ENCODE data around the gene LRRC17.

Gene LRRC17, protein sequence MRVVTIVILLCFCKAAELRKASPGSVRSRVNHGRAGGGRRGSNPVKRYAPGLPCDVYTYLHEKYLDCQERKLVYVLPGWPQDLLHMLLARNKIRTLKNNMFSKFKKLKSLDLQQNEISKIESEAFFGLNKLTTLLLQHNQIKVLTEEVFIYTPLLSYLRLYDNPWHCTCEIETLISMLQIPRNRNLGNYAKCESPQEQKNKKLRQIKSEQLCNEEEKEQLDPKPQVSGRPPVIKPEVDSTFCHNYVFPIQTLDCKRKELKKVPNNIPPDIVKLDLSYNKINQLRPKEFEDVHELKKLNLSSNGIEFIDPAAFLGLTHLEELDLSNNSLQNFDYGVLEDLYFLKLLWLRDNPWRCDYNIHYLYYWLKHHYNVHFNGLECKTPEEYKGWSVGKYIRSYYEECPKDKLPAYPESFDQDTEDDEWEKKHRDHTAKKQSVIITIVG

DNA sequence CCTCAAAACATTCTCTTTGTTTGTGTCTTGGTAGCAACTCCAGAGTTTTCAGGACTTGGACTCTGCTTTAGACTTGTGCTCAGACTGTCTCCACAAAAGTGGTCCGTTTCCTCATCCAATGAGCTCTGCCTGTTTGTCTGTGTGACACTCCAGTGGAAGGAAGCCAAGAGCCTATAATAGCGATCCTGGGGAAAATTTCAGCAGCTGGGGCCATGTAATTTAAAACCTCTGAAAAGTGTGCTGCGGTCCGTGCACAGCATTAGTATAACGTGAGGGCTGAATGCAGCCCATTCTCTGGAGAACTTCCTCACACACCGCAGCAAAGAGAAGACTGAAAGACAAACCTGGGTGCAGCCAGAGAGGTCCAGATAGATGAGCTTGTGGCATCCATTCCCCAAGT is at the start of gene LRRC17:
TSS of gene LRRC17 (plus strand) at position 259 of the 400 bp plus-strand sequence. CDS start 20,914 bp downstream, outside the sequence.
- DNase-seq = no peak

DNA sequence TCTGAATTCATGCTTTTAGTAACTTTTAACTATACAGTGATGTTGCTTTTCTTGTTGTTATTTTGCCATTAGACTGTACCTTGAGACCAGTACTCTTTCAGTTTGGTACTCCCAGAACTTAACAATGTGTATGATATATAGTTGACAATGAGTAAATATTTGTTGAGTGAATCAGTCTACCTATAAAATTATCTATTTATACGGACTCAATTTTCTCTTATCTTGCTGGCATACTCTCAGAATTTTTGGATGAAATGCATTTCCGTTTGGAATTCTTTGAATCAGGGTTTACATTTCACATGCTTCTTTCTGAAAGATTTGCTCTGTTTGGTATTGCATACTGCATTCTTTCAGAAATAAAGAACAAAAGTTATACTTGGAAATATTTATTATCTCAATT is 47.8 kb upstream of the LRRC17 start:
- DNase-seq = no peak

DNA sequence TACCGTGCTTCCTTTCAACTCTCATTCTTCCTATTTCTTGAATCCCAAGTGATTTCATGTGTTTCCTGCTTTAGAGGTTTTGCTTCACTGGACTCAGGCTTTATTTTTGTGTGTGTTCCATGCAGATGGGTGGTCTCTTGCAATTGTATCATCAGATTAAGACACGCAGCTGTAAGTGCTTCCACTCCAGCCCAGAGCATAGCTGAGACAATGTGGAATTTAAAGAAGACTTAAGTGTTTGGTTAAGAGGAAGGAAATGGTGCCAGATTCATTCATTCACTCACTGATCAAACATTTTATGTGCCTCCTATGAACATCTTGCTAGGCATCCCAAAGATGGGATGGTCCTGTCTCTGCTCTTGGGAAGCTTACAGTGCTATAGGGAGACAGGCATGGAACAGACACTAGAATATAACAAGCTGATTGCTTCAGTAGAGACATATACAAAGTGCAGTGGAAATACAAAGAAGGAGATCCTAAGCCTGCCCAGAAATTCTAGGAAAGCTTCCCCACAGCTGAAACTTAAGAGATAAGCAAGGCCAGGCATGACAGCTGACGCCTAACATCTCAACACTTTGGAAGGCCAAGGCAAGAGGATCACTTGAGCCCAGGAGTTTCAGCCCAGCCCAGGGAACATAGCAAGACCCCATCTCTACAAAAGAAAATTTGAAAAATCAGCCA is 46.1 kb upstream of the LRRC17 start:
- DNase-seq = no peak

DNA sequence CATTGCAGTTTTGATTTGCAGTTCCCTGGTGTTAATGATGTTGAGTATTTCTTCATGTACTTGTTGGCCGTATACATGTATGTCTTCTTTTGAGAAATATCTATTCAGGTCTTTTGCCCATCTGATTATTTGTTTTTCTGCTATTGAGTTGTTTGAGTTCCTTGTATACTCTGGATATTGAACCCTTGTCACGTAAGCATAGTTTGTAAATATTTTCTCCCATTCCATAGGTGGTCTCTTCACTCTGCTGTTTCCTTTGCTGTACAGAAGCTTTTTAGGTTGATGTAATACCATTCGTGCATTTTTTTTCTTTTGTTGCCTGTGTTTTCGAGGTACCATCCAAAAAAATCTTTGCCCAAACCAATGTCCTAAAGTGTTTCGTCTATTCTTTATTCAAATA is 43.6 kb upstream of the LRRC17 start:
- no peak for DNase-seq

DNA sequence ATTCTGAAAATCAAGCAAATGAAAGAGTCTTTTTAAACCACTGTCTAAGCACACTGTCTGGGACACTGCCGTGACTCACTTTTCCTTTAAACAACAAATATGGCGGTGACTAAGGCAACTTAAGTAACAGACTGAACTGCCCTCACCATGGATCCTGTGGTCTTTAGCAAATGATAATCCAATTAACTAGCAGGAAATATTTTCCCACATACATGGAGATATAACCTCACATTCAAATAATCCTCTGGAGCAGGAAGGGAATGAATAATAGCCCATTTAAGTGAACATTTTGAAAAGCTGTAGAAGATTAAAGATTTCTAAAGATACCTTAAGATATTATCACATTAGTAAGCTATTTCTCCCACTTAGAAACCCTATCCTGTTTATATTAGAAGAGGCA is 40.3 kb upstream of the LRRC17 start:
- DNase-seq = no peak

DNA sequence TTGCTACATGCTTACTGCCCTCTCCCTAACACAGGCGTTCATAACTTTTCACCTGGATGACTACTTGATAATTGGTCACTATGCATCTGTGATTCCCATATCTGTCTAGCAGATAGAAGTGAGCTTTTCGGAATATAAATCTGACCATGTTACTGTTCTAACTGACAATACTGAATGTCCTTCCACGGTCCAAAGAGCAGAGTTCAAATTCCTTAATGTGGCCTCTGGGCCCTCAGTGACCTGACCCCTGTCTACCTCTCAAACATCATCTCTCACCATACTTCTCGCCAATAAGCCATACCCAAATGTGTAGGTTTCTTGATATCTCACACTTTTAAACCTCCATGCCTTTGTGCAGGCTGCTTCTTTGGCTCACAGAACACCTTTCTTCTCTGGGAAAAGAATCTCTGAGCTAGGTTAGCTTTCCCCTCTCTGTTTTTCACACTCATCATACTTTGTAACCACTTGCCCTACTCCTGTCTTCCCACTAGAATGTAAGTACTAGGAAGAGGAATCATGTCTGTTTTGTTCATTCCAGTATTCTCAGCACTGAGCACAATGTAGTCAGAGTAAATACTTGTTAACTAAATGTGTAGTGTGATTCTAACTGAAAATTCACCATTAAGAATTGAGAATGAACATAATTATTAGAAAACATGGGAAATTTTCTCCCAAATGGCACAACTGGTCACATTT is 39.2 kb upstream of the LRRC17 start:
- DNase-seq = no peak

DNA sequence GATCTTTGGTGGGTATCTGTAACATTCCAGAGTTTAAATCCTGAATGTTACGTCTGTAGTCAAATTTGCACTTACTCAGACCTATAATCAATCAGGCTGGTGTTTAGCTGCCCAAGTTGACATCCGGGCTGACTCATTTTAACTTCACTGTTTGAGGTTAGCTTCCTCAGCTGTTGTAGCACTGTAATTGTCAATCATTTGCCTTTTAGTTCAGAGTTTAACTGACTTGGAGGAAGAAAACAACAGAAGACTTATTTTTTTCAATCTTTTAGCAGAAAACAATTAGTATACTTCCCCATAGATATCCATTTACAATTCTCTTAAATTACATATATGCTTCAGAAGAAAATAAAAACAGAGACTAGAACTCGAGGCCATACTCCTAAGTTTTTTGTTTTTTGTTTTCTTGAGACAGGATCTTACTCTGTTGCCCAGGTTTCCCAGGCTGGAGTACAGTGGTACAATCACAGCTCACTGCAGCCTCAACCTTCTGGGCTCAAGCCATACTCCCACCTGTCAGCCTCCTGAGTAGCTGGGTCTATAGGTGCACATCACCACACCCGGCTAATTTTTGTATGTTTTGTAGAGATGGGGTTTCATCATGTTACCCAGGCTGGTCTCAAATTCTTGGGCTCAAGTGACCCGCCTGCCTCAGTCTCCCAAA is 38.5 kb upstream of the LRRC17 start:
- DNase-seq = no peak

DNA sequence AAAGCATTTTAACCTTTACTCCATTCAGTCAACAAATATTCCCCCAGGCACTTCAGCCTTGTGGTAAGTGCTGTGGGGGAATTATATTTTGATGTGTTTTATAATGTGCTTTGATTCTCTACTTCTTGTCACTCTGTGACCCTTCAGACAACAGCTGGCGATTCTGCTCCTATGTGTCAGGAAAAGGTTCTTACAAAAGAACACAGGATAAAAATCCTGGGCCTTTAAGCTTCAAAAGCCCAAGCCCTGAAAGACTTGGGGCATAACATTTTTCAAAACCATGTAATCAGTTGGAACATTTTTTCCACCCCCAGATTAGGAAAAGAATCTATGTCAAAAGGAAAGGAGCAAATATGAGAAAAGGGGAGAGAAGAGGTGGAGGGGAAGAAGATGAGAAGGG is 37.8 kb upstream of the LRRC17 start:
- no peak for DNase-seq

DNA sequence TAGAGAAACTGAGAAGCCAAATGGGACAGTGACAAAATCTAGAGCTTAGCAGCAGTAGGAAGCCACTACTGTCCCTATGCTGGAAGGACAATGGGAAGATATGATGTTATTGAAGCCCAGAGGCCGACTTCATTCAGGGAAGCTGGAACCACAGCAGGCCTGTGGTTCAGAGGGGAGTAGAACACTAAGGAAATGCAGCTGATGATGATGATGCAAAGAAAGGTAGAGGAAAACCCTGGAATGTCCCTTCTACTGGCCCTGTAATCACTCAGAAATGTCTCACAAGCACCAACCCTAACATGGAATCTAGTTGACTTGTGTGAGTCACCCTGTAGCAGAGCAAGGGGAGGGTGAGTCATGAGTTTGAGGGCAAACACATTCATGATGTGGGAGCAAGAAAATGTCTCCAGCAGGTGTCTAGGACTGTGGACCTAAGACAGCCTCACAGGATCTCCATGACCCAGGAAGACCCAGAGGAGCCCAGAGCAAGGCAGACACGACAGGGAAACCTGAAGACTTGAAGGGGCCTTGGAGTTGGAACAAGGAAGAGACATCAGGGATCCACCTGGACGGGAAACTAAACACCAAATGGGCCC is 37.0 kb upstream of the LRRC17 start:
- DNase-seq = peak; percentile 2 to 21

DNA sequence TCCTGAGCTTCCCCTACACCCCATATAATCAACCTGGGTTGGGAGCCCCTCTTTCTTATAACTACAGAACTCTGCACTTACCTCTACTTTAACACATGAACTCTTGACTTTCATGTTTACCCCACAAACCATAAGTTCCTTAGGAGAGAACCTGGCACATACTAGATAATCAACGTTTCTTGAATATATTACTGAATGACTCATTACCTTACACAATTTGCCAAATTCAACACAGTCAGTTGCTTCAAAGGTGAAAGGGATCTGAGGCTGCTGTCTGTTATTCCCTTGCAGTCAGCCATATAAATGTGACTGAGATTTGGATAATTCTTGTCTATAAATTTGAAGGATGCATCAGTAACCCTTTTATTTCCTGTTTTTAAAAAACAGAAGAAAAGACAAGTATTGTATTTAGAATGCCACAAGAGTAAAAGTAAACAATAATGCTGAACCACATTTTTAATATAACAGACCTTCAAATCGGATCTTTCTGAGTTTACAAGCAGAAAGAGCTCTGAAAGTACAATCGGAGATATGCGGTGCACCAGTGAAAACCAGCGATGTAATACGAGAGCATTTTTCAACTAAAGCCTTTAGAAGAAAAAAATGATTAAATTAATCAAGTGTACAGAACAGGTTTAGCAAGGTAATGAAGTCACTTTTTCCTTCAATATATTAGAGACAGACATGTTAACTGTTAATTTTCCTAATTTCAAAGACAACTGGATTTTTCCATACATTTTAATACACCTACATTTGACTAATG is 29.5 kb upstream of the LRRC17 start:
- no peak for DNase-seq

DNA sequence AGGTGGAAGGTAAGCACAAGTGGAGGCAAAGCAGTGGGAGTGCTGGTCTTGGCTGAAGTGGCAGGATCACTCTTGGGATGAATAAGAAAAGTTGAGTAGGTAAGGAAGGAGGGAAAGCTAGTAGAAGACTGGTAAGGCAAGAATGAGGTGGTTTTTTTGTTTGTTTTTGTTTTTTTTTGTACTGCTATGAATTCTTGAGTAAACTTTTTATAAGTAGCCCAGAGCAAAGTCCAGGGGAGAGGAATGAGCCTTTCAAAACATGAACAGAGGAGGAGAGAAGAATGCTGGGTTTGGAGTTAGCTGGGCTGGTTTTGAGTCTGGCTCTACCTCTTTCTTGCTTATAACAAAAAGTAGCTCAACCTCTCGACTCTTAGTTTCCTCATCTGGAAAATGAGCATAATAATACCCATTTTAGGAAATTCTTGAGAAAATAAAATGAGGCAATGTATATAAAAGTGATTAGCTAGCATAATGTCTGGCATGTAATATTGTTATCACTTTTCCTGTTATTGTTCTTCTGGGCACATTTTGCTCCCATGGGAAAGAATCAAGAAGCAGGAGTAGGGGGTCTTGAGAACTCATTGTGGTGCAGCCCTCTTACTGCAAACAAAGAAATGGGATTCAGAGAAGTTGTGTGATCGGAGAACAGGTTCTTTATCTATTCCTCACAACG is 24.1 kb upstream of the LRRC17 start:
- DNase-seq = no peak

DNA sequence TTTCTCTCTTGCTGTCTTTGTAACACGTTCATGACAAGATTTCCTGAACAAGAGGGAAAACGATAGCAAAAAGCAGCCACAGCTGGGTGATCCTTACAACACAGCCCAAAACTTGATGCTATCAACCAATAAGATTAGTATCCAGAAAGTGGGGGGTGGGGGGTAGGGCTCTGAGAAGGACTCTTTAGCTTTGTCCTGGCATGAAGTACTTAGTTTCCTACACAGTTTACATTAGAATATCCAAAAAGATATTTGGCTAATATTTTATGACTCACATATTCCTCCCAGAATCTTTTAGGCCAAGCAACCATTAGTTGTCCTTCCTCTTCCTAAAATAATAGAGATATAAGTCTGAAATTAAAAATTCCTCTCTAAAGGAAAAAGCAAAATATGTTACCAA is 22.9 kb upstream of the LRRC17 start:
- DNase-seq = no peak

DNA sequence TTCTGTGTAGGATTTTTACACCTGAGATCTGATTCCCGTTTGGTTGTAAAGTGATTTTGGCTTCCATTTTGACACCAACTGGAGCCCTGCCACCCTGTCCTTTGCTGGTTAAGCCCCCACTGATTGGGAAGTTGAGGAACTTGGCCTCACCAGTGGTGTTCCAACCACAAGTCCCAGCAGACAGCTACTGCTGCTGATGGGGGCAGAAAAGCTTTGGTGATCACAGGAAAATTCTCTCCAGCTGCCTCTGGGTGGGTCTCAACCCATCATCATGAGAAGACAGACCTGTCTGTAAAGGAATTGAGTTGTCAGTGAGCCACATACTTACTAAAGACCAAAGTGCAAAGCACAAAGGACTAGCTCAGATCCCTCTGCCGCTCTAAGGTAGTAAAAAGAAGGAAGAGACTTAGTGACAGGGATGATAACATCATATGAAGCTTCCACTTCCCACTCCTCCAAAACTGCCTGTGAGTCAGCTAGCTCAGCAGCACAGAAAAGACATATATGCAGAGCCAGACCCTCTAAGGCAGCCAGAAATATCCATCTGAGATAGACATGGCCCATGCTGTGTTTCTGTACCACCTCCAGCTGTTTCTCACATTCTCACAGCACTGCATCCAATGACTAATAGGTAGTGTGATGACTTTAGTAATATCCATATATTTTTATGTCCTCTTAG is 22.4 kb upstream of the LRRC17 start:
- DNase-seq = no peak

DNA sequence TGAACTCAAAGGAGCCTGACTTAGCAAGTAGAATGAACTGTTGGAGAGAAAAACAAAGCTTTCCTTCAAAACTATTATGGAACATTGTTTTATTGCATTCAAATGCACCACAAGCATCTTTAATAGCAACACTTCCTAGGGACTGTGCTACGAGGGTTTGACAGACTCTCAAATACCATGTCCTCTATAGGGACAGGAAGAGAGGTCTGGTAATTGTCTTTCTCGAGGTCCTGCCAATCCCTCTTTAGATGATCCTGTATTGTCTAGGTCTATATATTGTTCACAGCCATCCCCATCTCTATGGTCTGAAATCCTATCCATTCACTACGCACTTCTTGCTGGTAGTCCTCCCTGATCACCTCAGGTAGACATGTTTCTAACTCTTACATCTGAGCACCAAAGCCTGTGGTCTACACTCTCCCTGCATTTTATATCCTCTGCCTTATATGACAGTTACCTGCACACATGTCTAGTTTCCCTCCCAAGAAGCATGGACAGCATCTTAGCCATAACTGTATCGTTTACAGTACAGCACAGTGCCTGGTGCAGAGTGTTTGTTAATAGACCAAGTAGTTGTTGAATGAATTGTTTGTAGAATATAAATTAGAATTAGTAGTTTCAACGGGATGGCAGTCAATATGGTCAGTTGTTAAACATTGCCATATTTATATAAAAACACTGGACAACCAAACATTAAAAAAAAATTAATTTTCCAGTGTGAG is 21.7 kb upstream of the LRRC17 start:
- no peak for DNase-seq

DNA sequence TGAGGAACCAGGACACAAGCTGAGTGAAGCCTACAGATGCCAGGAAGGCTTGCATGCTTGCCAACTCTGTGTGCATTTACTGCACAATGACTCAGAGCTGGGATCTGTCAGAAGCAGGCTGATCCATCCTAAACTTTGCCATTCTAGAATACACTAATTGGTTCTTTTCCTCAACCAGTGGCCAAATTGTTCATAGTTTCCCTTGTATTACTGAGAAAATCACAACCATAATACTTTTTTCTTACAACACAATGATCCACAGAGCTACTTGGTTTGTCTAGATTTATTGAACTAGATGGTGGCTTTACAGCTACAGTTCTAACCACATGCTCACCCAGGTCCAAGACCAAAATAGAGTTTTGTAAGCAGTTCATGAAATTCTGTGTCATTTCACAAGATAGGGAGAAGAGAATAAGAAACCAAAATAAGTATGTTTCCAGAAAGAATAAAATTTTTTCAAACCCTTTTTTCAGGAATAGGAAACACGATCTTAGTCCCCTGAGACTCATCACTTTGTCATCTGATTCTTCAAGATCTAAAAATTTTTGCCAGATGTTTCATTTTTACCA is 21.0 kb upstream of the LRRC17 start:
- DNase-seq = no peak

DNA sequence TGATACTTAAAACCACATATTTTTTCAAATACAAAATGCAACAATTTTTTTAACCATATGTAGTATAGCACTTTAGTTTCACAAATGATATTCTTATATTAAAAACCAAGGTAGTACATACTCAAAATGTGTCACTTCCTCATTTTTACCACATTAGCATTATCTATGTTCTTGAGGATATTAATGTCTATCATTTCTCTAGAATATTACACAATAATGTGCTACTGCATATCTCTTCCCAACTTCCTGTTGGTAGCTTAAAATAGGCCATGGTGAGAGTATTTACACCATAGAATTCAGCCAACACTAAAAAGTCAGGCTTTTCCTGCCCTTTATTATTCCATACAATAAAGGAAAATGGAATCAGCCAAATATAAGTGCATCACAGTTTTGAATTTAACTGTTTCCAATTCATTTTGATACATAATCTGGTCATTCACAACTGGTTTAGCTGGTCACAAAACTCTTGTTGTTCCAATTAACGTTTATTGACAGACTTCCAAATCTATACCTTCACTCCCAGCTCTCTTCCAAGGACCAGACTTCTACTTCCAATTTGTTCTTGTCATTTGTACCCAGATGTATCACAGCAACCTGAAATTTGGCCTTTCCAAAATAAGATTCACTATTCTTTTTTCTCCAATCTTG is 20.0 kb upstream of the LRRC17 start:
- DNase-seq = no peak

DNA sequence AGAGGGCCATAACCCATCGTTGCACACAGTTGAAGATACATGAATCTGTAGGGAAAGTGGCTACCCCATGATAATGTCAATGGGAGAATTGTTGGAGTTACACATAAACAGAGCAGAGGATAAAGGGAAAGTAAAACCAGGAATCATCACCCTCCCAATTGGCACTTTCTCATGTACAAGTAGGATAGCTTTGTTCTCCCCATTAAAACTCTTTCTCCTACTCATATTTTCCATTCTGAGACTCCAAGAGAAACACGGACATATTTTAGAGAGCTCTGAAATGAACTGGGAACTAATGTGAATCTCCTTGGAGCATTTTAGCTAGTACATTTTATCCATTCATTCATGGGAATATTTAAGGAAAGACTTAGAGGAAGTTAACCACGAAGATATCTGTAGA is 17.2 kb upstream of the LRRC17 start:
- no peak for DNase-seq

DNA sequence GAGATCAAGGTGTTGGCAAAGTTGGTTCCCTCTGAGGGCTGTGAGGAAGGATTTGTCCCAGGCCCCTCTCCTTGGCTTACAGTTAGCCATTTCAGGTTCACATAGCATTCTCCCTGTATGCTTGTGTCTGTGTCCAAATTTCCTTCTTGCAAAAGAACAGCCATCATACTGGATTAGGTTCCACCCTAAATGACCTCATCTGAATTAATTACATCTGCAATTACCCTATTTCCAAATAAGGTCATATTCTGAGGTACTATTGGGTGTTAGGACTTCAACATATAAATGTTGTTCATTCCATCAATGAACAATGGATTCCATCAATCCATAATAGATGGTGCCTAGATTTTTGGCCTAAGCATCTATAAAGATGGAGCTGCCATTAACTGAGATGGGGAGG is 16.2 kb upstream of the LRRC17 start:
- no peak for DNase-seq

DNA sequence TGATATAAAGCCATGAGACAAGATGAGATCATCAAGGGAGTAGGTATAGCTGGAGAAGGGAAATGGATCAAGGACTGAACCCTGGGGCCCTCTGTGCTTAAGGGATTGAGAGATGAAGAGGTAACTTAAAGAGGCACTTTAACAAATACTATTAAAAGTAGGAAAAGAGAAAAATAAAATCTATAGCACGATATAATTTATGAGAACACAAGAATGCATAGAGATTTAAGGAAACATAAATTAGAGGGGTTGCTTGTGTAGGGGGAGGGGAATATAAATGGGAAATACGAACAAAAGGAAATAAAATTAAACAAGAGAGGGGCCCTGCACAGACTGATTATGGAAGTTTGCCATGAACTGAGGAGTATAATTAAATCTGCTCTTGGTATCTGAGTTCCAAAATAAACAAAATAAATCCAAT is 15.6 kb upstream of the LRRC17 start:
- DNase-seq = no peak

Data from stimulated activated CD4-positive, alpha-beta T cell treated with anti-CD3 and anti-CD28 coated beads, Interleukin-4, amount 100 ng/mL, for 4 hours (primary cell).